NCI-H446 (cell line): ENCODE measurements around the gene MREG.
"Not testable (repeated sequence)": the region's sequence is repeated elsewhere in the genome, so short reads cannot be mapped to it uniquely, and the experiment has no call there.

Experiments used
- DNase-seq, 2 experiments: peaks; one replicate each; lab custom pipeline; 2025; lab: John Stamatoyannopoulos, UW

Gene MREG

DNA sequence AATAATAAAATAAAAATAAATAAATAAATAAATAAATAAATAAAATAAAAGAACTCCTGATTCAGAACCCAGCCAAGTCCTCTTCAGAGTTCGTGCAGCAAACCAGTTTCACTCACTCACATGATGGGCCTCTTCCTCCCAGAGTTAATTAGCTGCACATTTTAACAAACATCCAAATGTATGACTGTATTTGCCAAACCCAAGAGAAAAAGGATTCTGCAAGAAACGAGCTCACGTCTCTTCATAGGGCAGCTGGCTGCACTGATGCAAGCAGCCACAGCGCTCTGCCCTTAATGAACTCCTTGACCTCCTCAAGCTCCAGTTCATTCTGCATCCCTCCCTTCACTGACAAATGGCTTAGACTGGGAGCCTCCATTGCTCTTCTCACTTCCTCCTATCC, 55.1 kb downstream of the MREG start:
- DNase-seq, result no peak

DNA sequence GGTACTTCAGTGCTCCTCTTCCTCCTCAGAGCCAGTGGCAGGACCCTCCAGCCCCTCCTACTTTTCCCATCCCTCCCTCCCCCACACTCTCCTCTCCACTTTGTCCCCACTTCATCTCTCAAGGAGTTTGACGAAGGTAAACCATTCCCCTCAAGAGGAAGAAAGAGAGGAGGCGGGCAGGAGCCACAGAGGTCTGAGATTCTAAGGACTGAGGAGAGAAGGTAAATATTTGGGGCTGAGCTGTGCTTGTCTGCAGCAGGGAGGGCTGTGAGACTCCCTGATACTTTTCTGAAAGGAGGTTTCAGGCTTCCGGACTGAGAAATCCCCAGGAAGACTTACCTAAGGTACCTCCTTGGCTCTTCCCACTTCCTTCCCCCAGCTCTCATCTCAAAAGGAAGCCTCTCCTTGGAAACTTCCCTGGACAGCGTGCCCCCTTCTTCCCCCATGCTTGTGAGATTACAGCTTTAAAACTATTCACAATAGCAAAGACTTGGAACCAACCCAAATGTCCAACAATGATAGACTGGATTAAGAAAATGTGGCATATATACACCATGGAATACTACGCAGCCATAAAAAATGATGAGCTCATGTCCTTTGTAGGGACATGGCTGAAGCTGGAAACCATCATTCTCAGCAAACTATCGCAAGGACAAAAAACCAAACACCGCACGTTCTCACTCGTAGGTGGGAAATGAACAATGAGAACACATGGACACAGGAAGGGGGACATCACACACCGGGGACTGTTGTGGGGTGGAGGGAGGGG, 55.8 kb downstream of the MREG start:
- not testable (repeated sequence) for DNase-seq

DNA sequence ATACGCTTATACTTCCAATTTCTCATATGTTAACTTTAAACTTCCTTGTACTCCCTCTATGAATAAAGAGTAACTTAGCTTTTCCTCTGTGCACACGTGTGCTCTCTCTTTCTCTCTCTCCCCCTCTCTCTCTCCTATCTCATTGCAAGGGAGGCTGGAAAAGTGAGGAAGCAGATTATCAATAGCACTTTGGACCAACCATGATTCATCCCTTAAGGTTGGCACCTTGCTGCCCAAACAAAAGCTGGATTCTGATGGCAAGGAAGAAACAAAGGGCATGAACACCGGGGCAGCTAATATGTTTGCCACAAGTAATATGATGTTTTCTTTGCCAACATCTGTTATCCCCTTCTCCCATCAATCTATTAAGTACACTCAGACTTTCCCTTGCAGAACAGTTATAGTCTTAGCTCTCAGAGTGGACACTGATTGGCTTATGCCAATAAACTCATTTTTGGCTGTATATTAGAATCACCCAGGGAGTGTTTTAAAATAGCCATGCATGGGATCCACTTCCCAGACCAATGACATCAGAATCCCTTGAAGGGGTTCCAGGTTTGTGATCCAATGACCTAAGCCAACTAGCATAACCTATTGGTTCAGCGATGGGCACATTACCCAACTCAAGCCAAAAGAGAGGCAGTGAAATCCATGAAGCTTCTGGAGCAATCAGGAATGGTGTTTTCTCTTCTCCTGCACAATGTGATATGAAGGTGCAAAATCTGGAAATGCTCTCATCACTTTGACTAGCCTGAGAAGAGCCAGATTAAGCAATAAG, 60.3 kb downstream of the MREG start:
- no peak for DNase-seq

DNA sequence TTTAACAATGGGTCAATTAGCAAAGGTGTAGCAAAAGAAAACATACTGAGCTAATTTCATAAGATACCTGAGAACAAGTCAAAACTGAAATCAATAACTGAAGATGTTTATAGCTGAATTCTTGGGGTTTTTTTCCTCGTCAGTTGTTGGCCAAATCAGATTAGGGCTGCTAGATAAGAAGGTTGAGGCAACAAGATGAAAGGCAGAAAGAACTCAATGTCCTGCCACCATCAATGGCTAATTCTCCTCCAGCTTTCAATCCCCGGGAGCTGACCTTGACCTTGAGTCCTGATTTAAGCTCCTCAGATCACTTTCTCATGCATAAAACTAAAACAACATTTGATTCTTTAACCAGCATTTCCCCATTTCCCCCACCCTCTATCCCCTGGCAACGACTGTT, 61.8 kb downstream of the MREG start:
- DNase-seq, result no peak

DNA sequence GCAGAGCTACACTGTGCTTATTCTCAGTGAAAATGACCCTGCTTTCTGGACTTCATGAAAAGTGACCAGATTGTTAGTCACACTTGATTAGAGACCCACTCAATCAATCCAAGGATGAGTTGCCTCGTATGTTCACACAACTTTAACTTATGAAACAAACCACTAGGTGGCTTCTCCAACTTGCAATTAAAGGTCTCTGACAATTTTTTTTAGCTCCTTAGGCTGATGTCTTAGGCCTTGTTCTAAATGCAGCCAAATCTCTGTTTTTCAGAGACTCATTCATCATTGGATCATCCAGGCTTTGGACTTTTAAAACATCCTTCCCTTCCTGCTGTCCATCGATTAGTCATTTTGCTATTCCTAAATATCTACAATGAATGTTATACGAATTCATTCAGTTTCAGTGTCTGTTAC, 63.4 kb downstream of the MREG start:
- peak in 1 of 2 experiments; percentile 54 for DNase-seq

DNA sequence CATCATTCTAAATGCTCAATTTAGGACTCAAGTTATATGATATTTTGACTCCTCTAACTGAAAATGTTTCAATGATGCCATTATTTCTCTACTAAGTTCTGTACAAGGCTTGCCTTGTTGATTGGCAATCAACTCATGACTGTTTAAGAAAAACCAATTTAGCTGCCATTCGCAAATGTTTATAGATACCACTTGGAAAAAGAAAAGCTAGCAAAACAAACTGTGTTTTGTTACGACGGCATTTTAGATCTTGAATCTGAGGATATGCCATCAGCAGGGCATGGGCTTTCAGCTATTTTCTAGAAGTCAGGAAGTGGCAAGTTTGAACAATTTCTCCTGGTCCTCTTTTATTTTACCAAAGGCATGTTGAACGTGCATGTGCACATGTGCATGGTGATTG, 65.3 kb downstream of the MREG start:
- DNase-seq, result no peak

DNA sequence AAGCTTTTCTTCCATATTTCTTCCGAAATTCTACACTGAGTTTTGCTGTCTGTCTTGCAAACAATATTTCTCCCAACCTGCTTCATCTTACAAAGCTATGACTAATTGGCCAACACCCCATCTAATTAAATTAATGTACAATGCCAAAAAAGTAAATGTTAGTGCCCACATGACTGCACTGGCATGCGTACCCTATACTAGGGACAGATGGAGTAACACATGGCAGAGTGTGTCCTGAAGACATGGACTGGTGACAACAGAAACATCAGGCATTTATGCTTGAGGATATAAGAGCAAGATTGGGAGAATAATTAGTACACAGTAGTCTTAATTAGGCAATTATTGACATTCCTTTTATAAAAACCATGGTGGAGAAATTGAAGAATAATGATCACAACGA, 66.8 kb downstream of the MREG start:
- peak; percentile 14 to 45 for DNase-seq

DNA sequence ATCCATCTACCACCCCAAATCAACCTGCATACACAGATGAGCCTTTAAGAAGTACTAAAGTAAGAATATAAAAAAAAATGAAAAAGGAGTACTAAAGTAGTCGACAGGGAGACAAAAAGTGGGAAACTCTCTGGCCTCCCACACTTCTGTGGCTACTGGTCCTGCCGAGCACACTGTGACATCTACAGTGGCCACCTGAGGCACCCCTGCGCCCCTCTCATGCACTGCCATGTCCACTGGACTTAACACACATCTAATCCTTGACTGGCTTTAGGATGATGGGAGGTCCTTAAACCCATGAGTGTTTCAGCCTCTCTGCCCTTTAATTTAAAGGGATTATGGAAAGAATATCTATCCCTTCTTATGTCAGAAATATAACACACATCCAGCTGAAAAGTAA, 71.2 kb downstream of the MREG start:
- DNase-seq, result no peak

DNA sequence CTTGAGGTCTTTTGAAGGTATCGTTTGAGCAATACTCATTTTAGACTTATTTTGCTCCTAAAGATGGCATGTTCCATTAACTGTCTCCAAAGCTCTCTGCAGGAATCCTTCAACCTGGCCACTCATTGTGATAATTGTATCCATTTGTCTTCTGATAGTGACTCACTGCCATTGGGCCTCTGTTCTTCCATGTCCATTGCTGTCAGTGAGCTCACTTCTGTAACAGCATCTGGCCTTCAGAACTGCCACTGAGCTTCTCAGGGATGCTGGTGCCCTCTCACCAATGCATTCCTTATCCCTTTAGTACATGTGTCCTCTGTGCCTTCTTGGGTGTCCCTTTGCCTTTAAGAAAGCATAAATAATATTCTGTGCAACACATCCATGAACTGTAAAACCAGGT, 71.6 kb downstream of the MREG start:
- no peak for DNase-seq

DNA sequence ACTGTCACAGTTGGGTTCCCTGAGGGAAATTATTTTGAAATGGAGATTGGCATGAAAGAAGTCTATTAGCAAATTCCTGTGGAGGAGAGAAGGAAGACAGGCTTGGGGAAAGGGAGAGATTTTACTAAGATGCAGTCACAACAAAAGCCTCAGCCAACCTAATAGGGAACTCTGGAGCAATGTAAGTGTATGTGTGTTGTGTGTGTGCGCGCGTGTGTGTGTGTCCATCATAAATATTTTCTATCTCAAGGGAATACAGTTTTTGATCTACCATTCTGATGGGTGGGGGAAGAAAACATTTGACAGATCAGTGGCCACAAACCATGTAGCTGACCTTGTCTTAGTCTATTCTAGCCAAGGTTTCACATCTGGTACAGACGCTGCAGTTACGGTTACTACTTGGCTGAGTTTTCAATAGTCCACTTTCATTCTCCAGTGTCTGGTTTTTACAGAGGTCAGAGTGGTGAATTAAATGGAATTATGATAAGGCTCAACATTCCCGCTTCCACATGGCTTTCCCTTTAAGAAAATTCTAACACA, 72.6 kb downstream of the MREG start:
- DNase-seq, result no peak

DNA sequence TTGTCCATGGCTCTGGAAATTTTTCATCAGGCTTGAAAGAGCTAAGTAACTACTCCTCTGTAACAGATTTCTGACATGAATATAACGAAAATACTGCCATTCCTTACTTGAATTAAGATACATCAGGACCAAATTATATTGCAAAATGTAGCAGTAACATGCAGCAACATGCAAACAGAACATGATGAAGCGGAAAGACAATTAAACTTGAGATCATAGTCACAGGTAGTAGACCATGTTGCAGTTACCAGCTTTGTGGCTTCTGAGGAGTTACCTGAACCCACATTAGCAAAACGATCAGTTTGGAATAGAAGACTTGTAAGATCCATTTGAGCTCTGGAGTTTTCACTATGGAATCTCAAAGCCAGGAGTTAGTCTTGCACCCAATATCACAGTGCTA, 76.2 kb downstream of the MREG start:
- no peak for DNase-seq

DNA sequence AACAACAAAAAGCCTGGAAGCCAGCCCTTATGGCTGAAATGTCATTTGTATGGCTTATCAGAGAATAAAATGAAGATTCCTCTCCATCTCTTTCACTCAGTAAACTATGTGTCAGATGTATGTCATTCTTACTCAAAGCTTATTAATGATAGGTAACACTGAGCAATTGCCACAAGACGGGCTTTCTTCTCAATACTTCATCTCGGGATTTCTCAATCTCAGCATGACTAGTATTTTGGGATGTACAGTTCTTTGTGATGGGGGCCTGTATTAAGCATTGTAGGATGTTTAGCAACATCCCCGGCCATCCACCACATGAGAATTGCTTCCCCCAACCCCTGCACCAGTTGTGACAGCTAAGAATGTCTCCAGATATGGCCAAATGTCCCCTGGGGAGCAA, 80.2 kb downstream of the MREG start:
- no peak for DNase-seq

DNA sequence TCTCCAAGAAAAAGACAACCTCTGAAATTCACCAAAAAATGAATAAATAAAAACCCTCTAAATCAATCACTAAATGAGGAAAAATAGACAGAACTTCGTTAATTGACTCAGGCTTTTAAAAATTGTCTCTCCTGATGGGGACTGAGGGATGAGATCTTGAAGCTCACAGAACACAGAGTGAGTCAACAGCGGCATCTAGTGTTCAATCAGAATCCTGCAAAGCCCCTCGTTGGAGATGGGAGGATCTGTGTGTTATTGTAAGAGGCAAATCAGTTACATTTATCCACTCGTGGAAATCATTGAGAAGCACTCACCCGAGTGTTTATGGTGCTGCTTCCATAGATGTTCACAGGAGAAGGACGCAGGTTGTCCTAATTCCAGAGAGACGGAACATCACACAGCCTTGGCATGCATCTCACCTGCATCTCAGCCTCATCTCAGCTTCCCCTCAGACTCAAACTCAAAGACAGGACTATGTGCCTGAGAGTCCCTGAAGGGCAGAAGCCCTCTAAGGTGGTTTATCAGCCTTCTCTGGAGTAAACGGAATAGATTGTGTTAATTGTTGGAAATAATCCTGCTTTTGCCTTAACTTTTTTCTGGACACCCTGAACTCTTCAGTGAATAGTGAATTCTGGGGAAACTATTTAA, 82.0 kb downstream of the MREG start:
- peak; percentile 27 to 76 for DNase-seq

DNA sequence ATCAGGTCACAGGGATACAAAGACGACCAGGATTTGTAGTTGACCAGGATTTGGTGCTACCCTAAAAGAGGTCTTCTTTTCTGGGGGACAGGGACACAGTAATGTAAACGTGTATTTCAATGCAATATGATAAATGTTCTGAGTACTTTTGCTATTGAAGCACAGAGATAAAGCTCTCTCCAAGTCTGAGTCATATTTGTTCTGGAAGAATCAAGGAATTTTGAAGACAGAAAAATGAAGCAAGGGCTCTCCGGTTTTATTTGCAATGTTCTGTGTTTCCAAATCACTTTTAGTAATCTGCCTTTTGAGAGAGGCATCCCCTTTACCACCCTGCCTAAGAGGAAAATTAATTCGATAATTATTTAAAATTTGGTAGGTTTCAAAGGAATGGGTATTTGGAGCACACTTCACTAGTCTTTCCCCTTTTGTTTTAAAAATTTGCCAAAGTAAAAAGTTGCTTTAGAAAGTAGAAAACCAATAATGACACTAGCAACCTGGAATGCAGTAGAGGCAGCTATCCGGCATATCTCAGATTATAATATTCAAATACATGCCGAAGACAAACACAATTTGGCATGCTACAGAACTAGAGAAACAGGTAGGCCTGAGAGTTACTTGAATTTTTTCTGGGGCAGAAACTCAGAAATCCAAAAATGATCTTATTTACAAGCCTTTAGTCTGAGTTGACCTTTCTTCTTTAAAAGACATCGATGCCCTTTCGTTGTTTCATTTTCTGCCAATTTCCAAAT, 82.7 kb downstream of the MREG start:
- DNase-seq, result no peak

DNA sequence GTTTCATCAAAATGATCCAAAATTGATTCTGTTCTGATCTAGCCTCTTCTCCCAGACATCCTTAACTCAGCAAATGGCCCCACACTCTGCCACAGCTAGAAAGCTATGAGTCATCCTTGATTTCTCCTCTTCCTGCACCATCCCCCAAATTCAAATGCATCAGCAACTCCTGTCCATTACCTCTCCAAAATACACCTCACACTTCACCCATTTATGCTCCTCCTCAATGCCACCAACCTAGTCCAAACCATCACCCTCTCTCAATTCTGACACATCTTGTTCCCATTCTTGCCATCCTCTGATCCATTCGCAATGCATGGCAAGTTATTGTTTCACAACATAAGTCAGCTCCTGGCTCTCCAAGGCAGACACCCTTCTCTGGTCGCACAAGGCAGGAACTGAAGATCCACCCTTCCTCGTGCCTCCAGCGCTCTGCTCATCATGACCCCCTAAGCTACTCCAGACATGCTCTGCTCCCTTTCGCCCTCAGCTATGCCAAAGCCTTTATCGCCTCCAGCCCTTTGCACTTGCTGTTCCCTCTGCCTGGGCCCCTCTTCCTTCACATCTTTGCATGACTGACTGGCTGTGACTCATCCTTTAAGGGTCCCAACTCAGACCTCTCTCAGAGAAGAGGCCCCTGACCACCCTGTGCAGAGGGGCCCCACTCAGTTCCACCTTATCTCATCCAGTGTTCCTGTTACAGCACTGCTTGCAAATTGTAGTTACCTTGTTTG, 83.6 kb downstream of the MREG start:
- no peak for DNase-seq

DNA sequence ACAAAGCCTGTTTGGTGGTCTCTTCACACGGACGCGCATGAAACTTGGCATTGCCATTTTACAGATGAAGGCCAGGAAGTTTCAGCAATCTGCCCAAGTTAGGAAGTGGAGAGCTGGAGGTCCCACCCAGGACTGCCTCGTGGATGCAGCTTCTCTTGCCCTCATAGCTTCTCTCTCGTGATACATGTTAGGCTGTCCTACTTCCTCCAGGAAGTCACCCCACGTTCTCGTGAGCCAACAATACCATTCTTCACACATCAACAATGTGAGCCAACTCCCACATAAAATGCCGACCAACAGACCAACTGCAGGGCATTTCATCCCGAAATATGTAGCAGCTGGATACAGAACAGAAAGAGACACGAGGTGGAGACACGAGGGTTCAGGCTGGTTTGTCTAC, 85.3 kb downstream of the MREG start:
- DNase-seq, result no peak

DNA sequence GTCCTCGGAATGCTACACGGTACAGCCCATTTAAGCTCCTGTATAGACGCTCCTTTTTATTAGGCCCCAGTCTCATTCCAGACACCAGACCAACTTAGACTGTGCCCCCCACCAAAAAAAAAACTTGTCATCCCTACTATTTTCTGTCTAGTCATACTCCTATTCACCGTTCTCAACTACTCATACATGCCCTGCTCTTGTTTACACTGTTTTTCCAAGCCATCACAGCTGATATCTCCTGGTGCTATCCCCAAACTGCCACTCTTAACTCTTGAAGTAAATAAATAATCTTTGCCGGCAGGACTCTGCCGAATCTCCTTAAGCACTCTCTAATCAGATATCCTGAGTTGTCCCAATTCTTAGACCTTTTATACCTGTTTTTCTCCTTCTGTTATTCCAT, 86.4 kb downstream of the MREG start:
- not testable (repeated sequence) for DNase-seq

DNA sequence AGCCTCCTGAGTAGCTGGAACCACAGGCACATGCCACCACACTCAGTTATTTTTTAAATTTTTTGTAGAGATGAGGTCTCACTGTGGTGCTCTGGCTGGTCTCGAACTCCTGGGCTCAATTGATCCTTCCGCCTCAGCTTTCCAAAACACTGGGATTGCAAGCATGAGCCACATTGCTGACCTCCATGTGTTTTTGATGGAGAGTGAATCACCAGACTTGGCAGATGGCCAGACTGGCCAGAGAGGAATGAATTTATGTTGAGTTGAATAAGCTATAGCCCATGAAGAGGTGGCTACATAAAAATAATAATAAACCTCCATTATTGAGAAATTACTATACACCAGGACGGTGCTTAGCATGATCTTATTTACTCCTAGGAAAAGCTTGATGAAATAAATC, 91.5 kb downstream of the MREG start:
- DNase-seq, result peak in 1 of 2 experiments; percentile 18

DNA sequence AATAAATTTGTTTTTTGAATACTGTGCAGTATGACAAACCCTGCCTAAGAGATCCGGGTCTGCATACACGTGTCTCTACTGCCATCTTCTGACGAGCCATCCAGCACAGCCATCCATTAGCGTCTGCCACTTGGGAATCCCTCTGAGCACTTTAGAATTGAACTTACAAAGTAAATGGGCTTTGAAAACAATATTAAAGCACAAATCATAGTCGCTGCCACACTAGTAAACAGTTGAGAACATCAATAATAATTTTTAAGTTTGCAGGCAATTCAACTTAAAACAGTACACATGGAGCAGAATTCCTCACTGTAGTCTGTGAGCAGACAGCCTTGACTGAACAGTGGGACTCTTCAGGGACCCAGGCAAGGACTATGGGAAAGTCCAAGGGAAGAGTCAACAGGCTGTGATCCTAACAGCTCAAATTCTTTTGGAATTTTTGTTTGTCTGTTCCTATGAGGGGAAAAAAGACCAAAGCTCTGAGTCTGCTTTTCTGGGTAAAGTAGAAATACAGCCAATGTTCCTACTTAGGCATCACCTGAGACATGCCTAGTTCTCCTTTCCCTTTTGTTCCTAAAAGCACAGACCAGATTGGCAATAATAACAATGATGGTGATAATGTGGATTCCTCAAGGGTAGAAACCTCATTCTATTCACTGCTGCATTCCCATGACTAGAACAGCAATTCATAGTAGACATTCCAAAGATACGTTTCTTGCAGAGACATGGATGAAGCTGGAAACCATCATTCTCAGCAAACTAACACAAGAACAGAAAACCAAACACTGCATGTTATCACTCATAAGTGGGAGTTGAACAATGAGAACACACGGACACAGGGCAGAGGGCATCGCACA, 92.9 kb downstream of the MREG start:
- DNase-seq, result peak; percentile 21 to 62

DNA sequence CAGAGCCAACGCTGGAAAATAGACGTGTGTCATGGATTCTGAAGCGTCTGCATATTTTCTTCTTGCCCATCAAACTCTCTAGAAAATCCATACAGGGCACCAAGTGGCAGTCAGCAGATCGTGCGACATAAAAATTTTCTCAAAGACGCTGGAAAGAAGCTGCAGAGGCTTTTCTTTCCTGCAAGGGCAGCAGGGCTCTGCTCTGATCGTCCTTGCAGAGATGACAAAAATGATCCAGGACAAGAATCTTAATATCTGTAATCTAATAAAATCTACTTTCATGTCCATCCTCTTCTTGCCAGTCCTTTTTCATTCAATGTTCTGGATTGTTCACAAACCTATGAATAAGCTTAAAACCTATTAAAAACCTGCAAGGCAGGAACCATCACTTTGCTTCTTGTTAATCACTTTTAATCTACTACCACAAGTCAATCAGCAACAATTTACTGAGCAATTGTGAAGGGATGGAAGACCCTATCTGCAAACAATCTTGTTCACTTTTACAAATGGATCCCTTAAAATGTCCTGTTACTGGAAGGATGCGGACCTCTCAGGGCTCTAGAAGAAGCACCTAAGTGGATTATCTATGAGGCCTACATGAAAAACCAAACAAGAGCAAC, 93.6 kb downstream of the MREG start:
- no peak for DNase-seq
